Stimulated activated CD4-positive, alpha-beta T cell treated with anti-CD3 and anti-CD28 coated beads, Interleukin-1b, Interleukin-23, amount 100 ng/mL, for 4 hours (primary cell): ENCODE results near the gene FBXO10.
"Not testable (repeated sequence)": the region's sequence is repeated elsewhere in the genome, so short reads cannot be mapped to it uniquely, and the experiment has no call there.

Source experiments
- DNase-seq, 2 donors: peaks; one replicate each; pipeline ENCODE4 v3.0.0-alpha.2; 2020; ENCODE audit warnings: low read depth in 2 of 2

FBXO10 gene

GRCh38 chr9:37477987-37478619, 98.1 kb downstream of the FBXO10 start:
- not testable (repeated sequence) for DNase-seq

GRCh38 chr9:37477443-37477842, 98.7 kb downstream of the FBXO10 start:
- not testable (repeated sequence) for DNase-seq

- DNase-seq, result no peak
These were observed 99.2 kb downstream of the FBXO10 start for GRCh38 chr9:37476930-37477329.

GRCh38 chr9:37474438-37474837, 101.7 kb downstream of the FBXO10 start:
- no peak for DNase-seq

GRCh38 chr9:37473982-37474381, 102.2 kb downstream of the FBXO10 start:
- DNase-seq, result not testable (repeated sequence)

- no peak for DNase-seq
These were observed 104.1 kb downstream of the FBXO10 start for GRCh38 chr9:37471942-37472684.

GRCh38 chr9:37468620-37469019, 107.6 kb downstream of the FBXO10 start:
- DNase-seq, result no peak

- not testable (repeated sequence) for DNase-seq
These were observed 108.7 kb downstream of the FBXO10 start for GRCh38 chr9:37467530-37467929.

- DNase-seq, result peak in 1 of 2 donors; percentile 32
These were observed 110.0 kb downstream of the FBXO10 start for GRCh38 chr9:37466037-37466709.

- peak; percentile 96 to 97 for DNase-seq
These were observed 110.7 kb downstream of the FBXO10 start, which contains the start of gene ZBTB5 for GRCh38 chr9:37465249-37466036. ZBTB5 (minus strand) TSS chr9:37465450; CDS start chr9:37442551, 22,899 bp downstream.

- peak; percentile 45 to 51 for DNase-seq
These were observed 111.5 kb downstream of the FBXO10 start for GRCh38 chr9:37464426-37465248.

- no peak for DNase-seq
These were observed 112.2 kb downstream of the FBXO10 start for GRCh38 chr9:37464006-37464405.
